Activated T-helper 2 cell treated with anti-CD3 and anti-CD28 coated beads, Interferon-gamma antibody, Interleukin-2, Interleukin-4, amounts not matched to agents 10 μg/mL and 5 μg/mL and 100 μg/mL, durations not matched to agents 14 hours and 24 hours and 36 hours (primary cell): ENCODE measurements around the gene RNF144A. TPM values are rescaled to one million over a fixed set of nuclear protein-coding genes. Genes with fewer than 3 reads are reported as not detected.

Source experiments
- DNase-seq: peaks from one replicate; pipeline ENCODE4 v3.0.0; 2021; ENCODE audit warnings: low spot score
- H3K27ac Mint-ChIP-seq: one replicate; pipeline ENCODE4 v1.8.0; 2021; ENCODE audit warnings: mixed read lengths
- H3K27me3 Mint-ChIP-seq: one replicate; pipeline ENCODE4 v1.8.0; 2021; ENCODE audit warnings: low read depth, mixed read lengths
- H3K36me3 Mint-ChIP-seq: one replicate; pipeline ENCODE4 v1.8.0; 2021; ENCODE audit warnings: low read depth, mixed read lengths
- H3K4me1 Mint-ChIP-seq: one replicate; pipeline ENCODE4 v1.8.0; 2021; ENCODE audit warnings: low read depth, mixed read lengths
- H3K4me3 Mint-ChIP-seq: one replicate; pipeline ENCODE4 v1.8.0; 2021; ENCODE audit warnings: low read depth, mild to moderate bottlenecking, moderate library complexity, mixed read lengths
- H3K9me3 Mint-ChIP-seq: one replicate; pipeline ENCODE4 v1.8.0; 2021; ENCODE audit warnings: mixed read lengths
- intact Hi-C: fragments of 100-400 bp; cut with micrococcal nuclease; formaldehyde crosslinking; loops from one replicate; pipeline ENCODE4 v1.15.1; 2023
- total RNA-seq: library from RNA; stranded (reverse); gene quantifications from 2 replicates; pipeline ENCODE4 v1.2.3, GENCODE V29; 2022

Gene RNF144A
- total RNA-seq, 1 donor from 2014 or later: 20.0 TPM

- no peak for DNase-seq
- intact Hi-C loops: no loop called here
- Mint-ChIP-seq H3K27me3 (no peaks in the 10 kb centered on the region), H3K36me3 (peaks cover 35% of the 10 kb centered on the region), H3K4me3 (no peak overlapping the region), H3K9me3 (no peaks in the 10 kb centered on the region), H3K27ac (no peak overlapping the region), H3K4me1 (peaks cover 10% of the 10 kb centered on the region)
These were observed 131.6 kb downstream of the RNF144A start for GRCh38 chr2:7048762-7049294.

GRCh38 chr2:7052404-7052803 lies 135.2 kb downstream of the RNF144A start:
- Mint-ChIP-seq H3K9me3 (no peaks in the 10 kb centered on the region), H3K27me3 (no peaks in the 10 kb centered on the region), H3K4me3 (no peak overlapping the region), H3K4me1 (peaks cover 6% of the 10 kb centered on the region), H3K36me3 (peaks cover 12% of the 10 kb centered on the region), H3K27ac (no peak overlapping the region)
- intact Hi-C loops: no loop called here
- DNase-seq: no peak

- no peak for DNase-seq
- peaks cover 18% of the 10 kb centered on the region for H3K4me1 Mint-ChIP-seq
- H3K9me3 Mint-ChIP-seq: no peaks in the 10 kb centered on the region
- no peak overlapping the region for H3K27ac Mint-ChIP-seq
- no peak overlapping the region for H3K4me3 Mint-ChIP-seq
- no peaks in the 10 kb centered on the region for H3K27me3 Mint-ChIP-seq
- intact Hi-C loops: no loop called here
- H3K36me3 Mint-ChIP-seq: peaks cover 3% of the 10 kb centered on the region
These were observed 136.5 kb downstream of the RNF144A start for GRCh38 chr2:7053650-7054265.

GRCh38 chr2:7057865-7058400 lies 140.7 kb downstream of the RNF144A start:
- DNase-seq: no peak
- Mint-ChIP-seq H3K27ac (peak overlapping the region; percentile 51), H3K4me1 (peaks cover 26% of the 10 kb centered on the region)

GRCh38 chr2:7060156-7060555 lies 142.9 kb downstream of the RNF144A start:
- H3K27ac Mint-ChIP-seq: no peak overlapping the region

More at GRCh38 chr2:7057865-7058400, 140.7 kb downstream of the RNF144A start:
- Mint-ChIP-seq H3K4me3 (peak overlapping the region; percentile 34), H3K27me3 (no peaks in the 10 kb centered on the region), H3K36me3 (peaks cover 11% of the 10 kb centered on the region), H3K9me3 (no peaks in the 10 kb centered on the region)
- intact Hi-C loops: no loop called here

GRCh38 chr2:7060631-7061449 lies 143.6 kb downstream of the RNF144A start:
- intact Hi-C loops: no loop called here
- Mint-ChIP-seq H3K27ac (no peak overlapping the region), H3K9me3 (peaks cover 7% of the 10 kb centered on the region), H3K4me3 (no peak overlapping the region), H3K27me3 (no peaks in the 10 kb centered on the region), H3K36me3 (peaks cover 23% of the 10 kb centered on the region), H3K4me1 (peaks cover 26% of the 10 kb centered on the region)
- no peak for DNase-seq

More at GRCh38 chr2:7060156-7060555, 142.9 kb downstream of the RNF144A start:
- H3K4me3 Mint-ChIP-seq: no peak overlapping the region
- no peaks in the 10 kb centered on the region for H3K27me3 Mint-ChIP-seq
- peaks cover 23% of the 10 kb centered on the region for H3K36me3 Mint-ChIP-seq
- DNase-seq: no peak
- intact Hi-C loops: no loop called here
- peaks cover 26% of the 10 kb centered on the region for H3K4me1 Mint-ChIP-seq
- H3K9me3 Mint-ChIP-seq: peaks cover 7% of the 10 kb centered on the region

GRCh38 chr2:7061450-7061789 lies 144.2 kb downstream of the RNF144A start:
- DNase-seq: no peak
- Mint-ChIP-seq H3K27ac (no peak overlapping the region), H3K27me3 (no peaks in the 10 kb centered on the region)

GRCh38 chr2:7061921-7062320 lies 144.7 kb downstream of the RNF144A start:
- DNase-seq: no peak
- peaks cover 7% of the 10 kb centered on the region for H3K9me3 Mint-ChIP-seq
- H3K4me1 Mint-ChIP-seq: peaks cover 23% of the 10 kb centered on the region
- intact Hi-C loops: no loop called here
- H3K4me3 Mint-ChIP-seq: no peak overlapping the region
- H3K36me3 Mint-ChIP-seq: peaks cover 23% of the 10 kb centered on the region
- no peaks in the 10 kb centered on the region for H3K27me3 Mint-ChIP-seq
- no peak overlapping the region for H3K27ac Mint-ChIP-seq

More at GRCh38 chr2:7061450-7061789, 144.2 kb downstream of the RNF144A start:
- H3K36me3 Mint-ChIP-seq: peaks cover 23% of the 10 kb centered on the region
- H3K4me3 Mint-ChIP-seq: no peak overlapping the region
- H3K9me3 Mint-ChIP-seq: peaks cover 7% of the 10 kb centered on the region
- peaks cover 26% of the 10 kb centered on the region for H3K4me1 Mint-ChIP-seq
- intact Hi-C loops: no loop called here

GRCh38 chr2:7063789-7064188 lies 146.6 kb downstream of the RNF144A start:
- Mint-ChIP-seq H3K27me3 (no peaks in the 10 kb centered on the region), H3K9me3 (peaks cover 7% of the 10 kb centered on the region), H3K36me3 (peaks cover 23% of the 10 kb centered on the region), H3K4me1 (peaks cover 7% of the 10 kb centered on the region), H3K4me3 (no peak overlapping the region), H3K27ac (no peak overlapping the region)
- DNase-seq: no peak
- intact Hi-C loops: no loop called here

GRCh38 chr2:7068457-7068856 lies 151.2 kb downstream of the RNF144A start:
- peaks cover 10% of the 10 kb centered on the region for H3K36me3 Mint-ChIP-seq
- intact Hi-C loops: no loop called here
- no peak overlapping the region for H3K4me3 Mint-ChIP-seq
- H3K27ac Mint-ChIP-seq: no peak overlapping the region
- DNase-seq: no peak
- H3K9me3 Mint-ChIP-seq: peaks cover 2% of the 10 kb centered on the region
- no peaks in the 10 kb centered on the region for H3K27me3 Mint-ChIP-seq
- no peaks in the 10 kb centered on the region for H3K4me1 Mint-ChIP-seq

- Mint-ChIP-seq H3K4me1 (no peaks in the 10 kb centered on the region), H3K27me3 (no peaks in the 10 kb centered on the region), H3K36me3 (peaks cover 3% of the 10 kb centered on the region), H3K4me3 (no peak overlapping the region), H3K27ac (no peak overlapping the region), H3K9me3 (no peaks in the 10 kb centered on the region)
- intact Hi-C loops: no loop called here
- DNase-seq: no peak
These were observed 153.3 kb downstream of the RNF144A start for GRCh38 chr2:7070483-7070882.

- H3K27me3 Mint-ChIP-seq: no peaks in the 10 kb centered on the region
- H3K9me3 Mint-ChIP-seq: no peaks in the 10 kb centered on the region
- intact Hi-C loops: no loop called here
- DNase-seq: no peak
- no peak overlapping the region for H3K4me3 Mint-ChIP-seq
- H3K36me3 Mint-ChIP-seq: peaks cover 3% of the 10 kb centered on the region
- no peak overlapping the region for H3K27ac Mint-ChIP-seq
- no peaks in the 10 kb centered on the region for H3K4me1 Mint-ChIP-seq
These were observed 153.9 kb downstream of the RNF144A start for GRCh38 chr2:7071154-7071553.
